ENCODE results near the gene VILL. TPM values are rescaled to one million over a fixed set of nuclear protein-coding genes. Genes with fewer than 3 reads are reported as not detected.

Gene VILL
- total RNA-seq, 2 experiments from 2014 or later, result 11.4 to 11.7 TPM

DNA sequence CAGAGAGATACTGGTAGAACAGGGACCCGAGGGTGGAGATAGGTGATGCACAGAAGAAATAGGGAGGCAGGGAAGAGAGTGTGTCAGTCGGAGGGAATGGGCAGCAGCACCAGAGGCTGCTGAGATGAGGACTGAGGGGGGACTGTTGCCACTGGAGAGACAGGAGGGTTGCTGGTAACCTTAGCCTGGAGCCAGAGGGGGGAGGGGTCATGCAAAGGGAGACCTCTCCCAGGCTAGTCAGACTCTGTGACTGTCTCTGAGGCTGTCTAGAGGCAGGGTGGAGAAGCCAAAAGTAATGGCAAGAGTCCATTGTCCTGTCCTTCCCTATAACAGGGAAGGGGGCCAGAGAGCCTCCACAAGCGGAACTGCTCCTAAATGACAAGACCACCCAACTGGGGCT, 46.3 kb downstream of the VILL start:
- H3K4me3 Mint-ChIP-seq, result no peak overlapping the region
- intact Hi-C loops (cut with micrococcal nuclease), result no loop called here
- ATAC-seq, result no peak
- no peak for DNase-seq
- H3K27ac Mint-ChIP-seq, result no peak overlapping the region
- H3K27me3 Mint-ChIP-seq, result peaks cover 15% of the 10 kb centered on the region
- TF ChIP-seq, protein P1, sequence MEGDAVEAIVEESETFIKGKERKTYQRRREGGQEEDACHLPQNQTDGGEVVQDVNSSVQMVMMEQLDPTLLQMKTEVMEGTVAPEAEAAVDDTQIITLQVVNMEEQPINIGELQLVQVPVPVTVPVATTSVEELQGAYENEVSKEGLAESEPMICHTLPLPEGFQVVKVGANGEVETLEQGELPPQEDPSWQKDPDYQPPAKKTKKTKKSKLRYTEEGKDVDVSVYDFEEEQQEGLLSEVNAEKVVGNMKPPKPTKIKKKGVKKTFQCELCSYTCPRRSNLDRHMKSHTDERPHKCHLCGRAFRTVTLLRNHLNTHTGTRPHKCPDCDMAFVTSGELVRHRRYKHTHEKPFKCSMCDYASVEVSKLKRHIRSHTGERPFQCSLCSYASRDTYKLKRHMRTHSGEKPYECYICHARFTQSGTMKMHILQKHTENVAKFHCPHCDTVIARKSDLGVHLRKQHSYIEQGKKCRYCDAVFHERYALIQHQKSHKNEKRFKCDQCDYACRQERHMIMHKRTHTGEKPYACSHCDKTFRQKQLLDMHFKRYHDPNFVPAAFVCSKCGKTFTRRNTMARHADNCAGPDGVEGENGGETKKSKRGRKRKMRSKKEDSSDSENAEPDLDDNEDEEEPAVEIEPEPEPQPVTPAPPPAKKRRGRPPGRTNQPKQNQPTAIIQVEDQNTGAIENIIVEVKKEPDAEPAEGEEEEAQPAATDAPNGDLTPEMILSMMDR (IDR thresholded peaks at IDR 0.05), result no peak
- H3K36me3 Mint-ChIP-seq (ENCODE audit: low read depth), result peaks cover 7% of the 10 kb centered on the region
- peaks cover 9% of the 10 kb centered on the region for H3K9me3 Mint-ChIP-seq
- peaks cover 28% of the 10 kb centered on the region for H3K4me1 Mint-ChIP-seq (ENCODE audit: low read depth)
- ChIA-PET POLR2A (no interaction called here), CTCF (no interaction called here)

DNA sequence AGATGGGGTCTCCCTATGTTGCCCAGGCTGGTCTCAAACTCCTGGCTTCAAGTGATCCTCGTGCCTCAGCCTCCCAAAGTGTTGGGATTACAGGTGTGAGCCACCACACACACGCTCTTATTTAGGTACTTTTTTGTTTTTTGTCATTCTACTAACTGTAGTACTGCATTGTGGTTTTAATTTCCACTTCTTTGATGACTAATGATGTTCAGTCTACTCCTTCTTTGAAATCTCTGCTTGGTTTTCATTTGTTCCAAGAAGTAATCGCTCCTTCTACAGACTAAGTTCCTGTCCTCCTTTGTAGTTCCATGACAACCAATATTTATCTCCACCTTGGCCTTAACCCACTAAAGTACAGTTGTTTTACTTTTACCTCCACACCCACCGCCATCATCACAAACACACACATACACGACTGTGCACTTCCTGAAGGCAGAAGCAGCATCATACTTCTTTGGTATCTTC, 47.9 kb downstream of the VILL start:
- CTCF ChIA-PET, result interaction anchor here (1.1 to 2.6 kb wide), 5 partner anchors 8 to 63 kb away, joined by 3 to 9 read pairs (median 5); no protein-coding TSS in a partner anchor

DNA sequence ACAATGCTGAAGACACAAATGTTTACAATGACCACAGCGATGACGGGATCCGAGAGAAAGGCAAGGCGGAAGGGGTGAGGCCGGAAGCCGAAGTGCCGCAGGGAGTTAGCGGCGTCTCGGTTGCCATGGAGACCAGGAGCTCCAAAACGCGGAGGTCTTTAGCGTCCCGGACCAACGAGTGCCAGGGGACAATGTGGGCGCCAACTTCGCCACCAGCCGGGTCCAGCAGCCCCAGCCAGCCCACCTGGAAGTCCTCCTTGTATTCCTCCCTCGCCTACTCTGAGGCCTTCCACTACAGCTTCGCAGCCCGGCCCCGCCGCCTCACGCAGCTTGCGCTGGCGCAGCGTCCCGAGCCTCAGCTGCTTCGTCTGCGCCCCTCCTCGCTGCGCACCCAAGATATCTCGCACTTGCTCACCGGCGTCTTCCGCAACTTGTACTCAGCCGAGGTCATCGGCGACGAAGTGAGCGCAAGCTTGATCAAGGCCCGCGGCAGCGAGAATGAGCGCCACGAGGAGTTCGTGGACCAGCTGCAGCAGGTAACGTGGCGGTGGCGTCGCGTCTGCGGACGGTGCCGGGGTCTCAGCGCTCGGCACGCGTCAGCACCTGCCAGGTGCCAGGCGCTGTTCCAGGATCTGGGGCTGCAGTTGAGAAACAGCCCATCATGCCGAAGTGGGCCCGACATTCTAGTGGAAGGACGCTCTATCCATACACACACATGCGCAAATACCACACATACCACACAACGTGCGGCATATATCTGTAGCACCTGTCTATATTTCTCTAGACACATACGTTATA, 48.7 kb downstream of the VILL start, which contains the start of gene DLEC1:
DLEC1 (plus strand) TSS at position 108 of the 798 bp plus-strand sequence; CDS start at position 126, 18 bp downstream.
- DNase-seq (peak; percentile 94), ATAC-seq (peak; percentile 74)
- CTCF ChIA-PET, result interaction anchor here (1.1 to 2.6 kb wide), 5 partner anchors 9 to 64 kb away, joined by 3 to 9 read pairs (median 5); no protein-coding TSS in a partner anchor
- peaks cover 7% of the 10 kb centered on the region for H3K36me3 Mint-ChIP-seq (ENCODE audit: low read depth)
- H3K27me3 Mint-ChIP-seq, result peaks cover 7% of the 10 kb centered on the region
- intact Hi-C loops (cut with micrococcal nuclease), result no loop called here
- POLR2A ChIA-PET, result interaction anchor here (1.2 to 1.3 kb wide), 2 partner anchors 36 to 42 kb away, joined by 4 to 5 read pairs; no protein-coding TSS in a partner anchor
- TF ChIP-seq, protein P1 (IDR thresholded peaks at IDR 0.05), result no peak
- peaks cover 9% of the 10 kb centered on the region for H3K9me3 Mint-ChIP-seq
- peaks cover 28% of the 10 kb centered on the region for H3K4me1 Mint-ChIP-seq (ENCODE audit: low read depth)
- H3K27ac Mint-ChIP-seq, result peak within 1 kb of the TSS; percentile 91
- peak within 1 kb of the TSS; percentile 60 for H3K4me3 Mint-ChIP-seq

More for the DNA sequence above, 47.9 kb downstream of the VILL start:
- DNase-seq (peak; percentile 61), ATAC-seq (peak; percentile 69)
- peaks cover 7% of the 10 kb centered on the region for H3K36me3 Mint-ChIP-seq (ENCODE audit: low read depth)
- intact Hi-C loops (cut with micrococcal nuclease), result no loop called here
- peak overlapping the region; percentile 60 for H3K4me3 Mint-ChIP-seq
- TF ChIP-seq, protein P1 (IDR thresholded peaks at IDR 0.05), result no peak
- peak overlapping the region; percentile 91 for H3K27ac Mint-ChIP-seq
- peaks cover 9% of the 10 kb centered on the region for H3K9me3 Mint-ChIP-seq
- POLR2A ChIA-PET, result interaction anchor here (1.2 to 1.3 kb wide), 2 partner anchors 35 to 41 kb away, joined by 4 to 5 read pairs; no protein-coding TSS in a partner anchor
- H3K27me3 Mint-ChIP-seq, result peaks cover 8% of the 10 kb centered on the region
- H3K4me1 Mint-ChIP-seq (ENCODE audit: low read depth), result peaks cover 28% of the 10 kb centered on the region

DNA sequence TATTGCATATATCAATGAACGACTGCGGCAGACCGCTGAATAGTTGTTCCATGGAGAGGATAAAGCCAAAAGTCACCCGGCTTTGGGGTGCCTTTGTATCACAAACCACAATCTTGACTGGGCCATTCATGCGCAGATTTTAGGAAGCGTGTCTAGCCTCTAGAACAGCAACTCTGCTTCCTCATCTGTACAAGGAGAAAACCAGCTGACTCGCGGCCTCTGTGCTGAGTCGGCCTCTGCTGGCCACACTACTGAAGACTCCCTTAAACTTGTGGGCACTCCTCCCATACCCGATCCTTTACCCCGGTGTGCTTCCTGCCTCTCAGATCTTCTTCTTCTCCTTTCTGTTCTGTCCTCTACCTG, 49.3 kb downstream of the VILL start:
- TF ChIP-seq, protein P1 (IDR thresholded peaks at IDR 0.05), result no peak
- POLR2A ChIA-PET, result interaction anchor here (1.3 kb wide), 1 partner anchor 36 kb away, joined by 4 read pairs; no protein-coding TSS in a partner anchor
- H3K36me3 Mint-ChIP-seq (ENCODE audit: low read depth), result peaks cover 7% of the 10 kb centered on the region
- H3K4me3 Mint-ChIP-seq, result peak overlapping the region; percentile 60
- intact Hi-C loops (cut with micrococcal nuclease), result no loop called here
- peaks cover 9% of the 10 kb centered on the region for H3K9me3 Mint-ChIP-seq
- ATAC-seq, result peak; percentile 31
- H3K27ac Mint-ChIP-seq, result peak overlapping the region; percentile 91
- CTCF ChIA-PET, result interaction anchor here (0.9 to 2.6 kb wide), 4 partner anchors 9 to 65 kb away, joined by 3 to 9 read pairs (median 4); no protein-coding TSS in a partner anchor
- DNase-seq, result peak; percentile 62
- peaks cover 28% of the 10 kb centered on the region for H3K4me1 Mint-ChIP-seq (ENCODE audit: low read depth)
- peaks cover 2% of the 10 kb centered on the region for H3K27me3 Mint-ChIP-seq
